ENCODE results near the gene ABCA1. TPM values are rescaled to one million over a fixed set of nuclear protein-coding genes. Genes with fewer than 3 reads are reported as not detected.

ABCA1 gene
- total RNA-seq, 2 donors from 2014 or later: 12.4 to 19.5 TPM

DNA sequence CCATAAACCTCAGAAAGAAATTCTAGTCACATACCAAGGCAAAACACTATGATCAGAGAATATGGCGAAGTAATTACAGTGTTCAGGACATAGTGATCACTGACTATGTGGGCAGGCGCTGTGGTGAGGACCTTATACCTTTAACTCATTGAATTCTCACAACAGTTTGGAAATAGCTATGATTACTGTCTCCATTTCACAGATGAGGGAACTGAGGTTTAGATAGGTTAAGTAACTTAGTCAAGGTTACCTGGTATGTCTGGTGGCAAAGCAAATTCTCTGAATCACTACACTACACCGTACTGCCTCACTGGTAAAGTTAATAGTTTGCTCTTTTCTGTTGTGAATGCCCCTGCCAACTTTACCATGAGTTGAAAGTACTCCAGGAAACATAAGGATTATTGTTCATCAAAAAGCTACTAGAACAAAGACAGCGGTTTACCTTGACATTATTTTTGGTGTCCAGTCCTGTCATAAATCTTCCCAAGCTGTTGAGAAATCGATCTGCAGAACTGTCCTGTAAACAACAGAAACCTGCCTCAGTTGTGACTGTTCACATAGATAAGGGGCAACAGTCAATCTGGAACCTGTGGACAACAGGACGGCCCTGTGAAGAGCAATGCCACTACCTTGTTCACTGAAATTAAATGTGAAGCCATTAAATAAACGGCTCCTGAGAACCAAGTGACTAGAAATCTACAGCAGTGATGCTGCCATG, 127.7 kb downstream of the ABCA1 start:
- peaks cover 2 to 6% of the 10 kb centered on the region in 2 donors for H3K36me3 Mint-ChIP-seq (ENCODE audit: insufficient read depth in 2 of 2)
- no peak overlapping the region for H3K4me3 Mint-ChIP-seq
- no peaks in the 10 kb centered on the region for H3K27me3 Mint-ChIP-seq (ENCODE audit: low read depth)
- no peak for DNase-seq
- H3K27ac Mint-ChIP-seq: no peak overlapping the region
- no peaks in the 10 kb centered on the region for H3K9me3 Mint-ChIP-seq
- no peak for ATAC-seq (replicated peaks in 1 of 2)
- no peaks in the 10 kb centered on the region for H3K4me1 Mint-ChIP-seq (ENCODE audit: low read depth)

DNA sequence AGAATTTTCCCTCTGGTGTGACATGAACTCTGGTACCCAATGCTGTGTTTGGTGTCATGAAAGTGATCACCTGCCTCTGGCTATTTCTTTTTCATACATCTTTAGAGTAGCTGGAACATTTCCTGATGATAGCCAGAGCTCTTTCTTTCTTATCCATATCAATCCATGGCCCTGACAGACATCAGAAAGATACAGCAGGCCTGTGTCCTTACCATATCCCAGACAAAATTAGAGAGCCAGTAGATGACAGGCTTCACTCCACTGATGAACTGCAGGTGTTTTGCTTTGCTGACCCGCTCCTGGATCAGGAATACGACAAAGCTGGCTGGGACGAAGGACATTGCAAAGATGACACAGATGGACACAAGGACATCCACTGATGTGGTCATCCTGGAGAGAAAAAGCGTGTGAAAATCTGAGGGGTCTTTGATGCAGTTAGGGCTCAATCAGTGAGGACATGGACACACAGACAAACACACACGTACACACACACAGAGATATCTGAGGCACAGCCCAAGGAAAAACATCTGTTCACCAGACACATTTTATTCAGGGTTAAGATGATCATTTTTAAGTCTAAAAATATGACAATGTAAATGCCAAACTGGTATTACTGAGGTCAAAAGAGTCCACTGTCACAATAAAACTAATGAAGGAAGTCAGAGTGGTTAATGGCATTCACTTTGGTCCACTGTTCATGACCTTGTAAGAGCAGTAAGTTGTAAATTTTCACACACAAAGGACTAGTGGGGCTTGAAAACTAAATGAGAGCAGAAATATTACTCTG, 129.6 kb downstream of the ABCA1 start:
- Mint-ChIP-seq H3K27me3 (ENCODE audit: low read depth) (no peaks in the 10 kb centered on the region), H3K36me3 (ENCODE audit: insufficient read depth in 2 of 2) (peaks cover 5 to 9% of the 10 kb centered on the region in 2 donors), H3K9me3 (no peaks in the 10 kb centered on the region), H3K27ac (no peak overlapping the region), H3K4me1 (ENCODE audit: low read depth) (peaks cover 6% of the 10 kb centered on the region), H3K4me3 (no peak overlapping the region)
- ATAC-seq (replicated peaks in 1 of 2) (no peak), DNase-seq (no peak)

DNA sequence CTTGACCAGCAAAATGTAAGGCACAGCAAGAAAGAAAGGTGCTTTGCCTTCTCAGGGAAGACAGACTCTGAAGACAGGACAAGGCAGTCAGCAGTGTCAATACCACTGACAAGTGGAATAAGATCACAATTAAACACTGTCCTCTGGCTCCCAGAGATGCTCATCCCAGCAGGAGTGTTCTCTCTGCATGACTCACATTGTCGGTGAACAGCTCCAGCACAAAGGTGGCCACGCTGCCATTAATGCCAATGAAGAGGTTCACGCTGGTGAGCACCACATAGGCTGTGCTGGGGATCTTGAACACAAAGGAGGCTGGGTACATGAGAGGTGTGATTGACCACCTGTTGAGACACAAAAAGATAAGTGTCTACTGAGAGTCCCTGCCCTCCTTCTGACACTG, 132.1 kb downstream of the ABCA1 start:
- H3K4me3 Mint-ChIP-seq: no peak overlapping the region
- no peaks in the 10 kb centered on the region for H3K27me3 Mint-ChIP-seq (ENCODE audit: low read depth)
- peaks cover 5 to 6% of the 10 kb centered on the region in 2 donors for H3K36me3 Mint-ChIP-seq (ENCODE audit: insufficient read depth in 2 of 2)
- no peak overlapping the region for H3K27ac Mint-ChIP-seq
- ATAC-seq (replicated peaks in 1 of 2): no peak
- peaks cover 6% of the 10 kb centered on the region for H3K4me1 Mint-ChIP-seq (ENCODE audit: low read depth)
- no peak for DNase-seq
- H3K9me3 Mint-ChIP-seq: no peaks in the 10 kb centered on the region

GRCh38 chr9:104795082-104795481, 132.9 kb downstream of the ABCA1 start:
- ATAC-seq (replicated peaks in 1 of 2) (no peak), DNase-seq (no peak)
- no peak overlapping the region for H3K27ac Mint-ChIP-seq
- H3K9me3 Mint-ChIP-seq: no peaks in the 10 kb centered on the region
- no peak overlapping the region for H3K4me3 Mint-ChIP-seq
- no peaks in the 10 kb centered on the region for H3K27me3 Mint-ChIP-seq (ENCODE audit: low read depth)
- peaks cover 6% of the 10 kb centered on the region for H3K4me1 Mint-ChIP-seq (ENCODE audit: low read depth)
- peaks cover 5 to 6% of the 10 kb centered on the region in 2 donors for H3K36me3 Mint-ChIP-seq (ENCODE audit: insufficient read depth in 2 of 2)

DNA sequence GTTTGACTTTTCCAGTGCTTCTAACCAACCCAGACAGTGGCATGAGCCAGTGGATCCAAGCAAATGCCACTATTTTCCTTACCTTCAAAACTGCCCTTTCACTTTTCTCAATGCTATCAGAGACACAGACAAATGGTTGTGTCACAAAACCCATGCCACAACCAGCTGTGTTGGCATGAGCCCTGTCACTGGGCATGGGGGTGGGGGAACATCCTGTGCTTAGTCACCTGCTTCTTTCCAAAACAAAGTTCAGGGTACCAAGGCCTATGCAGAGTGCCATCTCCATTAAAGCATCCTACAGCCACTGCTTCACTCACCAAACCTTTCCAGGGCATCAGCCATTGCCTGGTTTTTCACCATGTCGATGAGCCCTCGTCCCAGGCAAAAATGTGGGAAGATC, 133.9 kb downstream of the ABCA1 start:
- H3K4me1 Mint-ChIP-seq (ENCODE audit: low read depth): peaks cover 6% of the 10 kb centered on the region
- ATAC-seq (replicated peaks in 1 of 2) (peak; percentile 69 to 75), DNase-seq (peak; percentile 20 to 27)
- no peak overlapping the region for H3K4me3 Mint-ChIP-seq
- H3K9me3 Mint-ChIP-seq: no peaks in the 10 kb centered on the region
- H3K36me3 Mint-ChIP-seq (ENCODE audit: insufficient read depth in 2 of 2): peaks cover 5 to 6% of the 10 kb centered on the region in 2 donors
- H3K27me3 Mint-ChIP-seq (ENCODE audit: low read depth): no peaks in the 10 kb centered on the region
- no peak overlapping the region for H3K27ac Mint-ChIP-seq

- Mint-ChIP-seq H3K4me1 (ENCODE audit: low read depth) (no peaks in the 10 kb centered on the region), H3K36me3 (ENCODE audit: insufficient read depth in 2 of 2) (peaks cover 3 to 4% of the 10 kb centered on the region in 2 donors), H3K27me3 (ENCODE audit: low read depth) (no peaks in the 10 kb centered on the region), H3K27ac (no peak overlapping the region), H3K4me3 (no peak overlapping the region), H3K9me3 (no peaks in the 10 kb centered on the region)
- ATAC-seq (replicated peaks in 1 of 2): no peak
- no peak for DNase-seq
These were observed 139.7 kb downstream of the ABCA1 start for GRCh38 chr9:104788251-104788650.

DNA sequence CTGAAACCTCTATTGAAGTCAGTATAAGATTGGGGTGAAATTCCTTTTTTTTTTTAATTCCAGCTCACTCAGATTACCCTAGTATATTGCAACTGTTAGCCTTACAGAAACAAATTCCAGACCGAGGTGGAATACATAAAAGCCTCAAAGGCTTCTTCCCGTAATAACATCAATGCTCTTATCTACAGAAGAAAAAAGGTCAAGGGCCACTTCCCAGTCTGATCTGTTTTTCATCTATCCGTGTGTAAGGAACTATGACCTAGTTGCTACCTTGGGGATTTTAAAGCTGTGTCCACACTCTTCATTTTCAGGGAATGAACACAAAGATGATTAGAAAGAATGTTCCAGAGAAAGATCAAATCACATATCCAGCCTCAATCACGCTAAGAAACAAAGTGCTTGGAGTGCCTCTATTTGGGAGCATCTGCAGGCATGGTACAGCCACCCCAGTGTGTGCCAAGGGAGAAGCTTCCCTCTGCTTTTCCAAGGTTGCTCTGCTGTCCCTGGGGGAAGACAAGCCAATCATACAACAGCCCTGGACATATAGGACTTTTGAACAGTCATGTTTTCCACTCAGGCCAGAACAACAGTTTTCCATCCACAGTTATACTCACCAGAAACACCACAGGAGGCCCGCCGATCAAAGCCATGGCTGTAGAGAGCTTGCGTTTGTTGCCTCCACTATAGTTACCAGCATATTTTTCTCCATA, 140.5 kb downstream of the ABCA1 start:
- Mint-ChIP-seq H3K27me3 (ENCODE audit: low read depth) (no peaks in the 10 kb centered on the region), H3K4me3 (no peak overlapping the region), H3K9me3 (no peaks in the 10 kb centered on the region), H3K27ac (no peak overlapping the region), H3K4me1 (ENCODE audit: low read depth) (no peaks in the 10 kb centered on the region), H3K36me3 (ENCODE audit: insufficient read depth in 2 of 2) (peaks cover 3 to 4% of the 10 kb centered on the region in 2 donors)
- ATAC-seq (replicated peaks in 1 of 2) (no peak), DNase-seq (no peak)

DNA sequence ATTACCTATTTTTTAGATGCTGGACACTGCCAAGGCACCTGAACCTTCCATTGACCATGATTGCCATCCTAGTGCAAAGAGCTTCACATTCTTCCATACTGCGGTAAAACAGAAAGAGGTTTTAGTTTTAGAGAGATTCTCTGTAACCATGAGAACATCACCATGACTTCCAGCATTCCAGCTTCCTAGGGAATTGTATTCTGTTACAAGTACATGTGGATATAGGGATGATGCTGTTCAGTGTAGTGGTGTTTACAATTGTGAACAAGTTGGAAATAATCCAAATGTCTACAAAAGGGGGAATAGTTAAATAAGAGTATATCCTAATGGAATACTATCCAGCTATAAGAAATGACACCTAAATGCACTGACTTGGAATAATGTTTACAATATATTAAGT, 141.7 kb downstream of the ABCA1 start:
- Mint-ChIP-seq H3K4me3 (no peak overlapping the region), H3K27ac (no peak overlapping the region), H3K9me3 (no peaks in the 10 kb centered on the region), H3K36me3 (ENCODE audit: insufficient read depth in 2 of 2) (peaks cover 3 to 4% of the 10 kb centered on the region in 2 donors), H3K4me1 (ENCODE audit: low read depth) (no peaks in the 10 kb centered on the region), H3K27me3 (ENCODE audit: low read depth) (no peaks in the 10 kb centered on the region)
- ATAC-seq (replicated peaks in 1 of 2): no peak
- DNase-seq: no peak

- Mint-ChIP-seq H3K27ac (no peak overlapping the region), H3K4me1 (ENCODE audit: low read depth) (no peaks in the 10 kb centered on the region), H3K36me3 (ENCODE audit: insufficient read depth in 2 of 2) (peaks cover 3 to 4% of the 10 kb centered on the region in 2 donors), H3K4me3 (no peak overlapping the region), H3K9me3 (no peaks in the 10 kb centered on the region), H3K27me3 (ENCODE audit: low read depth) (no peaks in the 10 kb centered on the region)
- ATAC-seq (replicated peaks in 1 of 2): no peak
- no peak for DNase-seq
These were observed 143.9 kb downstream of the ABCA1 start for GRCh38 chr9:104784098-104784497.

GRCh38 chr9:104783588-104783987, 144.4 kb downstream of the ABCA1 start:
- Mint-ChIP-seq H3K27ac (no peak overlapping the region), H3K4me3 (no peak overlapping the region), H3K27me3 (ENCODE audit: low read depth) (no peaks in the 10 kb centered on the region), H3K9me3 (no peaks in the 10 kb centered on the region), H3K4me1 (ENCODE audit: low read depth) (no peaks in the 10 kb centered on the region), H3K36me3 (ENCODE audit: insufficient read depth in 2 of 2) (peaks cover 3 to 4% of the 10 kb centered on the region in 2 donors)
- DNase-seq: no peak
- ATAC-seq (replicated peaks in 1 of 2): no peak

DNA sequence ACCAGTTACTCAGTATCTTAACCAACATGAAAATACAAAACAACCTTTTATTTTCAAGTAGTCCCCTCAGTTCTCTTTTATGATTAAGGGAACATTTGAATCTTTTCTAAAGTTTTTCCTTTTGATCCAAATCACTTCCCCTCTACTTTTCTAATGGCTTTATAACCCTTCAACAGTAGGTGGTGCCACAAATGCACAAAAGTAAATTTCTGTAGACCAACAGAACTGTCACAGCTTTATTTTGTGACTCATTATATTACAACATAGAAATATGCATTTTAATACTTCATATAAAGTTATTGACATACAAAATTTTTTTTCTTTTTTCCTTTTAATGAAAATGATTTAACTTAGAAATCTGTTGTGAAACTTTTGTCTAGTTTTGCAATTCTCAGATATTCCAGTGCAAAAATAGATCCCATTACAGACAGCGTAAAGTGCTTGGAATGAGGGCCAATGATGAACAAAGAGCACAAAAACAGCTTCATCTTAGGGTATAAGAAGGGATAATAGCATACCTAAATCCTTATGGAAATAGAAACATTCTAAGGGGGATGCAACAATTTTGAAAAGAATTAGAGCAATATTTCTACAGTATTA, 147.1 kb downstream of the ABCA1 start:
- no peak for DNase-seq
- Mint-ChIP-seq H3K27me3 (ENCODE audit: low read depth) (no peaks in the 10 kb centered on the region), H3K9me3 (no peaks in the 10 kb centered on the region), H3K27ac (no peak overlapping the region), H3K36me3 (ENCODE audit: insufficient read depth in 2 of 2) (peaks cover 0 to 3% of the 10 kb centered on the region in 2 donors), H3K4me3 (no peak overlapping the region), H3K4me1 (ENCODE audit: low read depth) (no peaks in the 10 kb centered on the region)
- no peak for ATAC-seq (replicated peaks in 1 of 2)

DNA sequence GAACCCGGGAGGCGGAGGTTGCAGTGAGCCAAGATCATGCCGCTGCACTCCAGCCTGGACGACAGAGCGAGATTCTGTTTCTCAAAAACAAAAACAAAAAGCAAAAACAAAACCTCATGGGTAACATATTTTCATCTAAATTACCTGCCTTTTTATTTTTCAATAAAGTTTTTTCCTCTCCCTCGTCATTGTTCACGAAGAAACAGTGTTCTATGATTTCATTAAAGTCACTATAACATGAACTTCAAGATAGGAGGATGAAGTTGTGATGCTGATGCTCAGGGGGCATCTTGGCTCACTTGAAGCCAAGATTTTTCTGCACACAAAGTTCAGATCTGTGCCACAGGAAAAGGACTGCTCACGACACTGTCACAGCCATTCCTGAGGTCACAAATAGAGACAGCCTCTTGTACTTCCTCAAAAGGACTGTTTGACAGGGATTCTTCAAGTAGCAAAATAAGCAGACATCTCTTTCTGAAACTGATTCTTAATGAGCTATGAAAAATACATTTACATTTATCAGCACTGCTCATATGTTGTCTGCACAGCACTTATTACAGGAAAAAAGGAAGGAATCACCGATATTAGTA, 147.9 kb downstream of the ABCA1 start:
- no peak for DNase-seq
- Mint-ChIP-seq H3K27ac (no peak overlapping the region), H3K4me3 (no peak overlapping the region), H3K9me3 (no peaks in the 10 kb centered on the region), H3K36me3 (ENCODE audit: insufficient read depth in 2 of 2) (peaks cover 0 to under 1% of the 10 kb centered on the region in 2 donors), H3K27me3 (ENCODE audit: low read depth) (no peaks in the 10 kb centered on the region), H3K4me1 (ENCODE audit: low read depth) (no peaks in the 10 kb centered on the region)
- ATAC-seq (replicated peaks in 1 of 2): no peak

Measured in activated T-cell treated with anti-CD3 and anti-CD28 coated beads, Interleukin-2, amount 50 U/mL, for 72 hours (primary cell).